ENCODE results near the gene FASTKD1.

Gene FASTKD1

DNA sequence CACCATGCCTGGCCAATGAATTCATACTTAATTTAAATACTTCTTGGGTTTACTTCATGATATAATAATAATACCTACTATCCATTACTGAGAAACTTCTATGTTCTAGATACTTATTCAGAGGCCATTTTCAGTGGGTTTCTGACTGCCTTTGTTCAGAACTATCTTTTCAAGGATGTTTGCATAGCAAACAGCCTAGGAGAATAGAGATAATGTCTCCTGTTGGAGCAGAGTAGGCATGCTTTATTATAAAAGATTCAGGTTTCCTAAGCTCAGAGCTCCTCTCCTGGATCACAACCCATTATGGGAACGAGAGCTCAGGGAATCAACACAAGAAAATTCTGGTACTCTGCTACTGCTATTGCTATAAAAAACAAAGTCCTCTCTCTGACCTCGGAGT, 11.1 kb downstream of the FASTKD1 start:
- TF ChIP-seq TAF1 (IDR thresholded peaks at IDR 0.05; ENCODE audit: borderline replicate concordance, insufficient read depth, low read length) (no peak), REST (IDR thresholded peaks at IDR 0.05; ENCODE audit: insufficient read depth in 1 of 2, low read depth in 2 of 2, low read length in 2 of 2) (no peak), POLR2AphosphoS5 (IDR thresholded peaks at IDR 0.05; ENCODE audit: low read depth, low read length) (no peak), SIN3A (IDR thresholded peaks at IDR 0.05; ENCODE audit: borderline replicate concordance, insufficient read depth, low read length) (no peak), FOXP2 (optimal IDR thresholded peaks at IDR 0.05; ENCODE audit: borderline replicate concordance, extremely low read depth, extremely low read length, insufficient read depth) (no peak)

DNA sequence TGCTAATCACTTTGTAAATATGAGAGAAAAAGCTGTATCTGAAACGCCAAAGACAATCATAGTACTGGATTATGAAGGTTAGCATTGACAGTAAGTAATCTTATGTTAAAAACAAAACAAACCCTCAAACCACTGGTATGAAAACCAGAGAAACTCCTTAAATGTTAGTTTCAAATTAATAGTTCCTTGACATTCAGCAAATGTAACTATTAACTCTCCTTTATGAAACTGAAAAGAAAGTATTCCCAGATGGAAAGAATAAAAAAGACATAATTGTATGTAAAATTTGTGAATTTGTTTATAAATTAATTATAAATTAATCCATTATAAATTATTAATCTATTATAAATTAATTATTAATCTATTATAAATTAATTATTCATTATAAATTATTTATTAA, 12.3 kb downstream of the FASTKD1 start:
- TF ChIP-seq POLR2AphosphoS5 (IDR thresholded peaks at IDR 0.05; ENCODE audit: low read depth, low read length) (no peak), REST (IDR thresholded peaks at IDR 0.05; ENCODE audit: insufficient read depth in 1 of 2, low read depth in 2 of 2, low read length in 2 of 2) (no peak), SIN3A (IDR thresholded peaks at IDR 0.05; ENCODE audit: borderline replicate concordance, insufficient read depth, low read length) (no peak), FOXP2 (optimal IDR thresholded peaks at IDR 0.05; ENCODE audit: borderline replicate concordance, extremely low read depth, extremely low read length, insufficient read depth) (no peak), TAF1 (IDR thresholded peaks at IDR 0.05; ENCODE audit: borderline replicate concordance, insufficient read depth, low read length) (no peak)

GRCh38 chr2:169546756-169547155, 26.9 kb downstream of the FASTKD1 start:
- TF ChIP-seq POLR2AphosphoS5 (IDR thresholded peaks at IDR 0.05; ENCODE audit: low read depth, low read length) (no peak), SIN3A (IDR thresholded peaks at IDR 0.05; ENCODE audit: borderline replicate concordance, insufficient read depth, low read length) (no peak), FOXP2 (optimal IDR thresholded peaks at IDR 0.05; ENCODE audit: borderline replicate concordance, extremely low read depth, extremely low read length, insufficient read depth) (no peak), REST (IDR thresholded peaks at IDR 0.05; ENCODE audit: insufficient read depth in 1 of 2, low read depth in 2 of 2, low read length in 2 of 2) (no peak), TAF1 (IDR thresholded peaks at IDR 0.05; ENCODE audit: borderline replicate concordance, insufficient read depth, low read length) (no peak)

- no peak for TF ChIP-seq FOXP2 (optimal IDR thresholded peaks at IDR 0.05; ENCODE audit: borderline replicate concordance, extremely low read depth, extremely low read length, insufficient read depth)
- TF ChIP-seq SIN3A (IDR thresholded peaks at IDR 0.05; ENCODE audit: borderline replicate concordance, insufficient read depth, low read length) = no peak
Observed at GRCh38 chr2:169542433-169542832, 31.2 kb downstream of the FASTKD1 start.

GRCh38 chr2:169540146-169540545, 33.5 kb downstream of the FASTKD1 start:
- no peak for TF ChIP-seq SIN3A (IDR thresholded peaks at IDR 0.05; ENCODE audit: borderline replicate concordance, insufficient read depth, low read length)

GRCh38 chr2:169528271-169528701, 45.4 kb downstream of the FASTKD1 start:
- TF ChIP-seq FOXP2 (optimal IDR thresholded peaks at IDR 0.05; ENCODE audit: borderline replicate concordance, extremely low read depth, extremely low read length, insufficient read depth) (no peak), TAF1 (IDR thresholded peaks at IDR 0.05; ENCODE audit: borderline replicate concordance, insufficient read depth, low read length) (no peak), SIN3A (IDR thresholded peaks at IDR 0.05; ENCODE audit: borderline replicate concordance, insufficient read depth, low read length) (no peak), REST (IDR thresholded peaks at IDR 0.05; ENCODE audit: insufficient read depth in 1 of 2, low read depth in 2 of 2, low read length in 2 of 2) (no peak), POLR2AphosphoS5 (IDR thresholded peaks at IDR 0.05; ENCODE audit: low read depth, low read length) (no peak)

Measured in PFSK-1 (cell line).